Endodermal cell (in vitro differentiated cells): Measurements from ENCODE around the gene PLEKHB2. TPM values are rescaled to one million over a fixed set of nuclear protein-coding genes. Genes with fewer than 3 reads are reported as not detected.

ENCODE experiments used
- DNase-seq: peaks from one replicate; pipeline ENCODE4 v3.0.0-alpha.2; 2017
- H3K27ac ChIP-seq: 2 replicates; pipeline ENCODE4 v1.5.1; 2013; ENCODE audit warnings: mild to moderate bottlenecking, low read depth, low read length, moderate library complexity
- H3K27me3 ChIP-seq: 2 replicates; pipeline ENCODE4 v1.6.1; 2013; ENCODE audit warnings: mild to moderate bottlenecking, low read length, moderate library complexity; ENCODE audit not compliant: insufficient read depth, control insufficient read depth, poor library complexity, severe bottlenecking
- H3K36me3 ChIP-seq: 2 replicates; pipeline ENCODE4 v1.7.0; 2013; ENCODE audit warnings: mild to moderate bottlenecking, low read length, moderate library complexity; ENCODE audit not compliant: control insufficient read depth, insufficient read depth
- H3K4me1 ChIP-seq: one replicate; pipeline ENCODE4 v1.7.0; 2013; ENCODE audit warnings: low read length; ENCODE audit not compliant: control insufficient read depth, insufficient read depth
- H3K4me3 ChIP-seq: 2 replicates; pipeline ENCODE4 v1.5.1; 2013; ENCODE audit warnings: mild to moderate bottlenecking, low read length, moderate library complexity
- H3K9ac ChIP-seq: 2 replicates; pipeline ENCODE4 v1.6.1; 2013; ENCODE audit warnings: mild to moderate bottlenecking, low read length, moderate library complexity; ENCODE audit not compliant: poor library complexity, severe bottlenecking; ENCODE audit errors: extremely low read depth
- H3K9me3 ChIP-seq: 2 replicates; pipeline ENCODE4 v1.6.1; 2013; ENCODE audit warnings: mild to moderate bottlenecking, low read length, moderate library complexity; ENCODE audit not compliant: control insufficient read depth
- H3K27ac Mint-ChIP-seq: 2 replicates; pipeline ENCODE4 v1.8.0; 2020; ENCODE audit warnings: mixed read lengths
- H3K27me3 Mint-ChIP-seq: 2 replicates; pipeline ENCODE4 v1.8.0; 2021; ENCODE audit warnings: mild to moderate bottlenecking, mixed read lengths; ENCODE audit not compliant: insufficient read depth
- H3K36me3 Mint-ChIP-seq: 2 replicates; pipeline ENCODE4 v1.8.0; 2020; ENCODE audit warnings: low read depth, mixed read lengths
- H3K4me1 Mint-ChIP-seq: 2 replicates; pipeline ENCODE4 v1.8.0; 2020; ENCODE audit warnings: mixed read lengths
- H3K4me3 Mint-ChIP-seq: 2 replicates; pipeline ENCODE4 v1.8.0; 2020; ENCODE audit warnings: mild to moderate bottlenecking, moderate library complexity, mixed read lengths
- H3K9me3 Mint-ChIP-seq: 2 replicates; pipeline ENCODE4 v1.8.0; 2020; ENCODE audit warnings: mild to moderate bottlenecking, mixed read lengths
- WGBS, 2 experiments: methylation state at CpG; one replicate each; pipeline versions ENCODE4 v1.1.5 to v1.1.7; 2013; ENCODE audit warnings: missing lambda C conversion rate in 2 of 2, mixed read lengths in 1 of 2; ENCODE audit not compliant: insufficient coverage in 1 of 2, insufficient read length in 1 of 2; 5-methylcytosine and 5-hydroxymethylcytosine counted together
- total RNA-seq, 2 donors: library from RNA; stranded (reverse); fragmentation: NEBNext Ultra II Directional in 1 of 2; extraction: Animal tissue kit (Norgen Biotek cat#: 25700) in 1 of 2; gene quantifications; 2 replicates in 1 of 2; 3 replicates in 1 of 2; pipeline ENCODE4 v1.2.1, GENCODE V29; 2021
- TF ChIP-seq, protein P1 (sequence below): fragments of 200-600 bp; sonication (generic); conservative IDR thresholded peaks from 2 replicates; pipeline ENCODE4 v1.5.0; 2021; ENCODE audit warnings: antibody characterized with exemption, mild to moderate bottlenecking

PLEKHB2 gene
- total RNA-seq, 2 donors from 2014 or later: 66.7 to 68.6 TPM

DNA sequence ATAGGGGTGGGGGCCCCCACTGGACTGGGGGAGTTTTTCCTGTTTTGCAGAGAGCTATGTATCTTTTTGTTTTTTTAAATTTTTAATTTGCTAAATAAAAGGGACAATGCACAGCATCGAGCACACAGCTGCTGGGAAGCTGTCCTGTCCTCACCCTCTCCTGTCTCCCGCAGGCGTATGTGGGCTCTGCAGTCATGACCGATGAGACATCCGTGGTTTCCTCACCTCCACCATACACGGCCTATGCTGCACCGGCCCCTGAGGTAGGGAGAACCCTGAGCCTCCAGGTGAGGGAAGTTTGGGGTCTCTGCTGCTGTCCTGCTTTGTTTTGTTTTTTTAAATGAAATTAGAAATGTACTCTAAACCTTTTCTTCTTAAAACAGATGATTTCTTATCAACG is 27.6 kb downstream of the PLEKHB2 start:
- Mint-ChIP-seq H3K36me3 (peaks cover 84% of the 10 kb centered on the region), H3K4me1 (peaks cover 2% of the 10 kb centered on the region), H3K27me3 (no peaks in the 10 kb centered on the region), H3K27ac (no peak overlapping the region), H3K9me3 (peaks cover 11% of the 10 kb centered on the region), H3K4me3 (no peak overlapping the region)
- TF ChIP-seq, protein P1, sequence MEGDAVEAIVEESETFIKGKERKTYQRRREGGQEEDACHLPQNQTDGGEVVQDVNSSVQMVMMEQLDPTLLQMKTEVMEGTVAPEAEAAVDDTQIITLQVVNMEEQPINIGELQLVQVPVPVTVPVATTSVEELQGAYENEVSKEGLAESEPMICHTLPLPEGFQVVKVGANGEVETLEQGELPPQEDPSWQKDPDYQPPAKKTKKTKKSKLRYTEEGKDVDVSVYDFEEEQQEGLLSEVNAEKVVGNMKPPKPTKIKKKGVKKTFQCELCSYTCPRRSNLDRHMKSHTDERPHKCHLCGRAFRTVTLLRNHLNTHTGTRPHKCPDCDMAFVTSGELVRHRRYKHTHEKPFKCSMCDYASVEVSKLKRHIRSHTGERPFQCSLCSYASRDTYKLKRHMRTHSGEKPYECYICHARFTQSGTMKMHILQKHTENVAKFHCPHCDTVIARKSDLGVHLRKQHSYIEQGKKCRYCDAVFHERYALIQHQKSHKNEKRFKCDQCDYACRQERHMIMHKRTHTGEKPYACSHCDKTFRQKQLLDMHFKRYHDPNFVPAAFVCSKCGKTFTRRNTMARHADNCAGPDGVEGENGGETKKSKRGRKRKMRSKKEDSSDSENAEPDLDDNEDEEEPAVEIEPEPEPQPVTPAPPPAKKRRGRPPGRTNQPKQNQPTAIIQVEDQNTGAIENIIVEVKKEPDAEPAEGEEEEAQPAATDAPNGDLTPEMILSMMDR: peak; percentile 28
- Histone ChIP-seq H3K9me3 (peaks cover 10% of the 10 kb centered on the region), H3K27me3 (no peaks in the 10 kb centered on the region), H3K9ac (no peak overlapping the region), H3K27ac (no peak overlapping the region), H3K4me3 (no peak overlapping the region), H3K36me3 (peaks cover 85% of the 10 kb centered on the region), H3K4me1 (no peaks in the 10 kb centered on the region)
- WGBS, 2 experiments: 95 to 98% methylated on average over 3 to 7 of the region's 8 CpGs
- no peak for DNase-seq

DNA sequence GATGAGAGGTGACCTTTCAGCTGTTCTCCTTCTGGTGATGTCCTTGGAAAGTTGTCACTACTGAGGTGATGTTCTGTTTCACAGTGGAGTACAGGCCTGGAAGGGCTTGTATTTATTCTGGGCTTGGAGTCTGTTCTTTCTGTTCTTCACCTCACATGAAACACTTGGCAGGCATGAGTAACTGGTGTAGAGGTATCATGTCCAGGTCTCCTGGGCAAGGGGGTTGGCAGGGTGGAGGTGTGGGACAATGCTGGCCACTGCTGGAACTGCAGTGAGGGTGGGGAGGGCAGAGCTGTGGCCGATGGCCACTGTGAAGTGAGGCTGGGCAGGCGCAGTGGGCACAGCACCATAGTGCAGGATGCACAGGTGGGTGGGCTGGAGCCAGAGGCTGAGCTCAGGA is 35.4 kb downstream of the PLEKHB2 start:
- TF ChIP-seq, protein P1: peak; percentile 20
- Histone ChIP-seq H3K4me1 (peaks cover 3% of the 10 kb centered on the region), H3K27me3 (no peaks in the 10 kb centered on the region), H3K9ac (no peak overlapping the region), H3K36me3 (peaks cover 81% of the 10 kb centered on the region), H3K4me3 (no peak overlapping the region), H3K9me3 (no peaks in the 10 kb centered on the region), H3K27ac (no peak overlapping the region)
- DNase-seq: no peak
- no peaks in the 10 kb centered on the region for H3K9me3 Mint-ChIP-seq
- peaks cover 15% of the 10 kb centered on the region for H3K4me1 Mint-ChIP-seq
- WGBS, 2 experiments: 94 to 100% methylated on average over 1 to 2 of the region's 2 CpGs
- H3K27ac Mint-ChIP-seq: no peak overlapping the region
- no peaks in the 10 kb centered on the region for H3K27me3 Mint-ChIP-seq
- peaks cover 74% of the 10 kb centered on the region for H3K36me3 Mint-ChIP-seq
- no peak overlapping the region for H3K4me3 Mint-ChIP-seq

DNA sequence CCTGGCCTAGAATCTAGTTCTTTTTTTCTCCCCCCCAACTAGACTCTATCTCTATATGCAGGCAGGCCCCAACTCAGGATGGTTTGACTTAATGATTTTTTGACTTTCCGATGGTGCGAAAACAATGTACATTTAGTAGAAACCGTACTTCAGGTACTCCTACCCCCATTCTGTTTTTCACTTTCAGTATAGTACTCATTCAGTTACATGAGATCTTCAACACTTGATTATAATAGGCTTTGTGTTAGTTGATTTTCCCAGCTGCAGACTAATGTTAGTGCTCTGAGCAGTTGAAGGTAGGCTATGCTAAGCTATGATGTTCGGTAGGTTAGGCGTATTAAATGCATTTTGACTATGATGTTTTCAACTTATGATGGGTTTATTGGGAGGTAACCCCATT is 37.7 kb downstream of the PLEKHB2 start:
- no peak overlapping the region for H3K27ac Mint-ChIP-seq
- Histone ChIP-seq H3K4me3 (no peak overlapping the region), H3K9me3 (no peaks in the 10 kb centered on the region), H3K9ac (no peak overlapping the region), H3K36me3 (peaks cover 86% of the 10 kb centered on the region), H3K4me1 (peaks cover 3% of the 10 kb centered on the region), H3K27me3 (no peaks in the 10 kb centered on the region), H3K27ac (no peak overlapping the region)
- no peaks in the 10 kb centered on the region for H3K9me3 Mint-ChIP-seq
- peaks cover 69% of the 10 kb centered on the region for H3K36me3 Mint-ChIP-seq
- peaks cover 12% of the 10 kb centered on the region for H3K4me1 Mint-ChIP-seq
- no peaks in the 10 kb centered on the region for H3K27me3 Mint-ChIP-seq
- DNase-seq: no peak
- TF ChIP-seq, protein P1: no peak
- WGBS, 2 experiments: 96 to 100% methylated on average over 5 of the region's 5 CpGs
- H3K4me3 Mint-ChIP-seq: no peak overlapping the region
